Gastrocnemius medialis (tissue), 4 donors: ENCODE results near the gene TTC12. TPM values are rescaled to one million over a fixed set of nuclear protein-coding genes. Genes with fewer than 3 reads are reported as not detected.

Experiments
- ATAC-seq, 2 donors: fragments of 150-250 bp; one replicate each; pipeline ENCODE4 v1.9.1; 2016
- DNase-seq, 2 donors: peaks; one replicate each; pipeline ENCODE4 v3.0.0-alpha.2; 2019
- H3K27ac ChIP-seq, 4 donors: fragments of 200-600 bp; sonication (generic); 1 replicate in 1 of 4; 2 replicates in 3 of 4; pipeline ENCODE4 v1.5.1; 2016 to 2018; ENCODE audit warnings: mild to moderate bottlenecking in 2 of 4, moderate library complexity in 1 of 4
- H3K27me3 ChIP-seq, 3 donors: fragments of 200-600 bp; sonication (generic) in 2 of 3; 1 replicate in 1 of 3; 2 replicates in 2 of 3; pipeline versions ENCODE4 v1.5.1 to v1.6.0; 2016 to 2019; ENCODE audit warnings: mild to moderate bottlenecking in 1 of 3, moderate library complexity in 1 of 3
- H3K36me3 ChIP-seq, 2 donors: fragments of 200-600 bp; sonication (generic) in 1 of 2; one replicate each; pipeline ENCODE4 v1.5.1; 2017 to 2018
- H3K4me1 ChIP-seq, 2 donors: fragments of 200-600 bp; sonication (generic) in 1 of 2; one replicate each; pipeline ENCODE4 v1.5.1; 2016 to 2017; ENCODE audit warnings: mild to moderate bottlenecking in 2 of 2
- H3K4me3 ChIP-seq, 4 donors: fragments of 200-600 bp; sonication (generic) in 3 of 4; 1 replicate in 1 of 4; 2 replicates in 3 of 4; pipeline ENCODE4 v1.5.1; 2016 to 2019; ENCODE audit warnings: mild to moderate bottlenecking in 2 of 4
- H3K9me3 ChIP-seq, 3 donors: fragments of 200-600 bp; sonication (generic) in 2 of 3; 1 replicate in 1 of 3; 2 replicates in 2 of 3; pipeline ENCODE4 v1.5.1; 2016 to 2019
- CTCF ChIP-seq, 5 experiments: fragments of 450-650 bp in 3 of 5; fragments of 200-600 bp in 2 of 5; sonication (generic) in 2 of 5; IDR thresholded peaks in 4 of 5; conservative IDR thresholded peaks in 1 of 5; 1 replicate in 4 of 5; 2 replicates in 1 of 5; pipeline ENCODE4 v1.5.1; 2016 to 2019; ENCODE audit warnings: antibody characterized with exemption in 5 of 5, mild to moderate bottlenecking in 3 of 5, moderate library complexity in 3 of 5
- POLR2A ChIP-seq, 2 donors: fragments of 450-650 bp; IDR thresholded peaks; one replicate each; pipeline ENCODE4 v1.6.1; 2017; ENCODE audit warnings: antibody characterized with exemption in 2 of 2, mild to moderate bottlenecking in 2 of 2, moderate library complexity in 2 of 2
- in situ Hi-C, 4 donors: fragments of 200-750 bp; cut with MboI; loops; one replicate each; pipeline versions ENCODE4 v1.15.0 to v1.8.0; 2017; ENCODE audit warnings: low sequenced_read_pairs in 4 of 4
- intact Hi-C: fragments of 100-400 bp; cut with DNase I; formaldehyde crosslinking; loops from one replicate; pipeline ENCODE4 v1.15.1; 2023; ENCODE audit warnings: low total_unique reads
- total RNA-seq, 4 donors: library from RNA; depleted of rRNA; stranded (reverse); fragments of >200 nt; gene quantifications; one replicate each; pipeline versions ENCODE4 v1.1.0 to v1.2.3, GENCODE V29; 2016

Gene TTC12
- total RNA-seq, 4 donors from 2014 or later: 3.5 to 22.5 (median 5.2) TPM

- in situ Hi-C loops (no loop called here), intact Hi-C loops (no loop called here)
- DNase-seq: no peak
- Histone ChIP-seq H3K9me3 (no peaks in the 10 kb centered on the region), H3K27ac (no peak overlapping the region), H3K36me3 (peaks cover 0 to 81% of the 10 kb centered on the region in 2 donors), H3K4me1 (no peaks in the 10 kb centered on the region), H3K27me3 (no peaks in the 10 kb centered on the region), H3K4me3 (no peak overlapping the region)
- TF ChIP-seq POLR2A (IDR thresholded peaks at IDR 0.05): no peak
- ATAC-seq: no peak
Measured at GRCh38 chr11:113339929-113340589, 25.7 kb downstream of the TTC12 start.

- in situ Hi-C loops (no loop called here), intact Hi-C loops (no loop called here)
- Histone ChIP-seq H3K9me3 (no peaks in the 10 kb centered on the region), H3K4me1 (no peaks in the 10 kb centered on the region), H3K36me3 (peaks cover 0 to 71% of the 10 kb centered on the region in 2 donors), H3K27me3 (no peaks in the 10 kb centered on the region), H3K4me3 (no peak overlapping the region), H3K27ac (no peak overlapping the region)
- DNase-seq: no peak
- no peak for ATAC-seq
- TF ChIP-seq CTCF (IDR thresholded peaks at IDR 0.05 in 4 of 5, conservative IDR thresholded peaks at IDR 0.05 in 1 of 5): no peak
- no peak for TF ChIP-seq POLR2A (IDR thresholded peaks at IDR 0.05)
Measured at GRCh38 chr11:113341388-113342165, 27.2 kb downstream of the TTC12 start.

- Histone ChIP-seq H3K36me3 (peaks cover 0 to 46% of the 10 kb centered on the region in 2 donors), H3K4me3 (no peak overlapping the region), H3K27ac (no peak overlapping the region), H3K9me3 (no peaks in the 10 kb centered on the region), H3K4me1 (no peaks in the 10 kb centered on the region), H3K27me3 (no peaks in the 10 kb centered on the region)
- no peak for ATAC-seq
- DNase-seq: no peak
- intact Hi-C loops (no loop called here), in situ Hi-C loops (no loop called here)
- no peak for TF ChIP-seq POLR2A (IDR thresholded peaks at IDR 0.05)
- no peak for TF ChIP-seq CTCF (IDR thresholded peaks at IDR 0.05 in 4 of 5, conservative IDR thresholded peaks at IDR 0.05 in 1 of 5)
Measured at GRCh38 chr11:113345978-113346377, 31.6 kb downstream of the TTC12 start.

GRCh38 chr11:113349528-113349927, 35.1 kb downstream of the TTC12 start:
- in situ Hi-C loops: no loop called here

More at GRCh38 chr11:113349528-113349927, 35.1 kb downstream of the TTC12 start:
- Histone ChIP-seq H3K4me1 (no peaks in the 10 kb centered on the region), H3K27me3 (no peaks in the 10 kb centered on the region), H3K27ac (no peak overlapping the region), H3K9me3 (no peaks in the 10 kb centered on the region), H3K36me3 (peaks cover 0 to 33% of the 10 kb centered on the region in 2 donors), H3K4me3 (no peak overlapping the region)
- ATAC-seq (no peak), DNase-seq (no peak)
- TF ChIP-seq CTCF (IDR thresholded peaks at IDR 0.05 in 4 of 5, conservative IDR thresholded peaks at IDR 0.05 in 1 of 5): no peak
- no peak for TF ChIP-seq POLR2A (IDR thresholded peaks at IDR 0.05)
- intact Hi-C loops: no loop called here
